SK-N-SH treated with all-trans-retinoic acid at 6 μM for 48 hours (cell line): ENCODE measurements around the gene SORL1-AS1.

Experiments used
- ARNTL ChIP-seq: fragments of 450-650 bp; formaldehyde crosslinking; IDR thresholded peaks from 2 replicates; pipeline ENCODE4 v1.5.0; 2020; ENCODE audit warnings: low read depth, mild to moderate bottlenecking, moderate library complexity, borderline replicate concordance
- CSRNP3 ChIP-seq: fragments of 250-450 bp; sonication (Bioruptor Pico); IDR thresholded peaks from 2 replicates; pipeline ENCODE4 v1.5.1; 2021; ENCODE audit warnings: mild to moderate bottlenecking, moderate library complexity
- ESRRG ChIP-seq: fragments of 250-450 bp; sonication (Bioruptor Pico); IDR thresholded peaks from 2 replicates; pipeline ENCODE4 v1.6.1; 2021; ENCODE audit warnings: mild to moderate bottlenecking
- OSR1 ChIP-seq: fragments of 250-450 bp; sonication (Bioruptor Pico); IDR thresholded peaks from 2 replicates; pipeline ENCODE4 v1.8.0; 2022; ENCODE audit warnings: moderate library complexity, mild to moderate bottlenecking, inconsistent platforms
- PATZ1 ChIP-seq: fragments of 250-450 bp; sonication (Bioruptor Pico); IDR thresholded peaks from 2 replicates; pipeline ENCODE4 v1.8.0; 2020; ENCODE audit warnings: mild to moderate bottlenecking, moderate library complexity, borderline replicate concordance
- POU6F1 ChIP-seq: fragments of 250-450 bp; sonication (Bioruptor Pico); IDR thresholded peaks from 2 replicates; pipeline ENCODE4 v1.8.0; 2021; ENCODE audit warnings: low read depth, mild to moderate bottlenecking, moderate library complexity, borderline replicate concordance
- PPARA ChIP-seq: fragments of 250-450 bp; sonication (Bioruptor Pico); IDR thresholded peaks from 2 replicates; pipeline ENCODE4 v1.5.0; 2020; ENCODE audit warnings: mild to moderate bottlenecking, borderline replicate concordance
- ZNF565 ChIP-seq: fragments of 450-650 bp; formaldehyde crosslinking; conservative IDR thresholded peaks from 2 replicates; pipeline ENCODE4 v1.5.0; 2020; ENCODE audit warnings: low read depth, mild to moderate bottlenecking, moderate library complexity
- TF ChIP-seq, protein P1 (sequence below): fragments of 250-450 bp; sonication (Bioruptor Pico); IDR thresholded peaks from 2 replicates; pipeline ENCODE4 v1.5.1; 2020; ENCODE audit warnings: low read depth, mild to moderate bottlenecking, moderate library complexity

- TF ChIP-seq CSRNP3, result no peak
- TF ChIP-seq, protein P1, sequence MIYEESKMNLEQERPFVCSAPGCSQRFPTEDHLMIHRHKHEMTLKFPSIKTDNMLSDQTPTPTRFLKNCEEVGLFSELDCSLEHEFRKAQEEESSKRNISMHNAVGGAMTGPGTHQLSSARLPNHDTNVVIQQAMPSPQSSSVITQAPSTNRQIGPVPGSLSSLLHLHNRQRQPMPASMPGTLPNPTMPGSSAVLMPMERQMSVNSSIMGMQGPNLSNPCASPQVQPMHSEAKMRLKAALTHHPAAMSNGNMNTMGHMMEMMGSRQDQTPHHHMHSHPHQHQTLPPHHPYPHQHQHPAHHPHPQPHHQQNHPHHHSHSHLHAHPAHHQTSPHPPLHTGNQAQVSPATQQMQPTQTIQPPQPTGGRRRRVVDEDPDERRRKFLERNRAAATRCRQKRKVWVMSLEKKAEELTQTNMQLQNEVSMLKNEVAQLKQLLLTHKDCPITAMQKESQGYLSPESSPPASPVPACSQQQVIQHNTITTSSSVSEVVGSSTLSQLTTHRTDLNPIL (CRISPR knock-in tag), result no peak
- TF ChIP-seq POU6F1 (CRISPR knock-in tag), result no peak
- TF ChIP-seq PATZ1 (CRISPR knock-in tag), result no peak
- TF ChIP-seq ARNTL (CRISPR knock-in tag), result no peak
- TF ChIP-seq ESRRG, result no peak
- no peak for TF ChIP-seq PPARA (CRISPR knock-in tag)
- TF ChIP-seq ZNF565 (CRISPR knock-in tag), result no peak
- no peak for TF ChIP-seq OSR1 (CRISPR knock-in tag)
Observed at GRCh38 chr11:121446752-121447156, 6.0 kb downstream of the SORL1-AS1 start.
